Muscle layer of duodenum (tissue), 2 donors: ENCODE data around the gene COL5A2.

Source experiments
- H3K27ac ChIP-seq: one replicate; pipeline ENCODE4 v1.7.0; 2013; ENCODE audit warnings: mild to moderate bottlenecking, low read length
- H3K27me3 ChIP-seq: one replicate; pipeline ENCODE4 v1.7.0; 2013; ENCODE audit warnings: low read depth, mild to moderate bottlenecking, control low read depth, low read length
- H3K36me3 ChIP-seq, 2 donors: one replicate each; pipeline ENCODE4 v1.7.0; 2013; ENCODE audit warnings: low read length in 2 of 2, control low read depth in 1 of 2, mild to moderate bottlenecking in 1 of 2; ENCODE audit not compliant: insufficient read depth in 2 of 2, control insufficient read depth in 1 of 2
- H3K4me1 ChIP-seq, 2 donors: one replicate each; pipeline ENCODE4 v1.7.0; 2013; ENCODE audit warnings: low read length in 2 of 2, mild to moderate bottlenecking in 2 of 2, control low read depth in 1 of 2, moderate library complexity in 1 of 2; ENCODE audit not compliant: insufficient read depth in 2 of 2, control insufficient read depth in 1 of 2
- H3K4me3 ChIP-seq, 2 donors: one replicate each; pipeline ENCODE4 v1.7.0; 2013; ENCODE audit warnings: low read length in 2 of 2, low read depth in 1 of 2, mild to moderate bottlenecking in 1 of 2
- H3K9me3 ChIP-seq, 2 donors: one replicate each; pipeline ENCODE4 v1.7.0; 2013; ENCODE audit warnings: low read length in 2 of 2, control low read depth in 1 of 2, mild to moderate bottlenecking in 1 of 2; ENCODE audit not compliant: control insufficient read depth in 1 of 2
- donor health status: healthy.

The COL5A2 gene

GRCh38 chr2:189144700-189145211 is 34.8 kb downstream of the COL5A2 start:
- Histone ChIP-seq H3K9me3 (no peaks in the 10 kb centered on the region), H3K4me3 (no peak overlapping the region), H3K36me3 (no peaks in the 10 kb centered on the region), H3K27me3 (no peaks in the 10 kb centered on the region), H3K27ac (no peak overlapping the region), H3K4me1 (peaks cover 0 to 13% of the 10 kb centered on the region in 2 donors)

DNA sequence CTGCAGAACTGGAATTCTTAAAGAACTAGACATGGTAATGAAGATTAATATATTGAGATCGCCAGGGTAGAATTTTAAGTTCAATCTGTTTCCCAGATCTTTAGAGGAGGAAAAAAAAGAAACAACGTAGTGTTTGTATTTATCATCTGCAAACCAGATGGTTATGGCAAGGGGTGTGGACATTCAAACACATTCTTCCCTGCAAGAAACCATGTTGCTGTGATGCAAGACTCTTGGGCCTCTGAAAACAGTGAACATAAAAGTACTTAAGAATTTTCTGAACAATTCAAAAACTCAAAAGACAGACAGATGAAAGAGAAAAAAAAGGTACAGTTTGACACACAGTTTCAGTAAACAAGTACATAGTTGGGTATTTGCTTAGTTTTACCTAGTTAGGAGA is 35.6 kb downstream of the COL5A2 start:
- Histone ChIP-seq H3K9me3 (no peaks in the 10 kb centered on the region), H3K36me3 (no peaks in the 10 kb centered on the region), H3K27me3 (no peaks in the 10 kb centered on the region), H3K4me1 (peaks cover 0 to 13% of the 10 kb centered on the region in 2 donors), H3K27ac (peak overlapping the region; percentile 25), H3K4me3 (no peak overlapping the region)

GRCh38 chr2:189142893-189143759 is 36.4 kb downstream of the COL5A2 start:
- no peaks in the 10 kb centered on the region for H3K9me3 ChIP-seq
- H3K27ac ChIP-seq, result peak overlapping the region; percentile 25
- no peak overlapping the region for H3K4me3 ChIP-seq
- H3K36me3 ChIP-seq, result no peaks in the 10 kb centered on the region
- peaks cover 0 to 13% of the 10 kb centered on the region in 2 donors for H3K4me1 ChIP-seq
- no peaks in the 10 kb centered on the region for H3K27me3 ChIP-seq

DNA sequence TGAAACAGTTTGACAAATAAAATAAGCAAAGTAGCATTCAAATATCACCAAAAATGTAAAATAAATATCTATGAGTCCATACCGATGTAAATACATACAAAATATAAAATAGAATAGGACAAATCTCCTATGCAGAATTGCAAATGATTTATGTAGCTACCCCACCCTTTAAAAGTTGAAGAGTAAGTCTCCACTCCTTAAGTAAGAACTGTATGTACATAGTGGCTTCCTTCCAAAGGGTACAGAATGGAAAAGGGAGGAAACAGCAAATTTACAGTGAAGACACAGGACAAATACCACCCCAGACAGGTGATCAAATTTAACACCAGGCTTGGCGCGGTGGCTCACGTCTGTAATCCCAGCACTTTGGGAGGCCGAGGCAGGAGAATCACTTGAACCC is 40.8 kb downstream of the COL5A2 start:
- no peaks in the 10 kb centered on the region for H3K9me3 ChIP-seq
- H3K27ac ChIP-seq, result no peak overlapping the region
- peaks cover 0 to 18% of the 10 kb centered on the region in 2 donors for H3K4me1 ChIP-seq
- H3K36me3 ChIP-seq, result no peaks in the 10 kb centered on the region
- no peaks in the 10 kb centered on the region for H3K27me3 ChIP-seq
- H3K4me3 ChIP-seq, result no peak overlapping the region

DNA sequence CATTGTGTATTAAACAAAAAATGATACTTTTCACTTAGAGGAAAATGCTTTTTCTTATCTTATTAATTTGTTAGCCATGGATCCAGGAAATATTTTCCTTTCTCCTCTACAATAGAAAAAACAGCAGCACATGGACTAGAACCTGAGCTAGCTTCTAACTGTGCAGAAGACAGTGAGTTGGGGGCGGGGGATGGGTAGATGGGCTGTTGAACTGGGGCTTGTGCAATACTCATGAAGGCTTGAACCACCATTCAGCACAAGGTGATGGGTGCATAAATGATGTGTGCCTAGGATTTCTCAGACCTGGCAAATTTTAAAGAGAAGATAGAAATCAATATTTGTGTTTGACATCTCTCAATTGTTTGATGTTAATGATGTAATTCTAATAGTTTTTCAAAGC is 42.0 kb downstream of the COL5A2 start:
- Histone ChIP-seq H3K4me3 (no peak overlapping the region), H3K36me3 (no peaks in the 10 kb centered on the region), H3K9me3 (no peaks in the 10 kb centered on the region), H3K27ac (no peak overlapping the region), H3K4me1 (peaks cover 0 to 14% of the 10 kb centered on the region in 2 donors), H3K27me3 (no peaks in the 10 kb centered on the region)

GRCh38 chr2:189134485-189134884 is 45.1 kb downstream of the COL5A2 start:
- Histone ChIP-seq H3K9me3 (no peaks in the 10 kb centered on the region), H3K4me1 (peaks cover 0 to 14% of the 10 kb centered on the region in 2 donors), H3K4me3 (no peak overlapping the region), H3K36me3 (peaks cover 0 to 5% of the 10 kb centered on the region in 2 donors), H3K27ac (no peak overlapping the region), H3K27me3 (no peaks in the 10 kb centered on the region)

GRCh38 chr2:189131991-189132390 is 47.6 kb downstream of the COL5A2 start:
- Histone ChIP-seq H3K27me3 (no peaks in the 10 kb centered on the region), H3K9me3 (no peaks in the 10 kb centered on the region), H3K4me1 (peaks cover 0 to 7% of the 10 kb centered on the region in 2 donors), H3K4me3 (no peak overlapping the region), H3K27ac (no peak overlapping the region), H3K36me3 (peaks cover 0 to 5% of the 10 kb centered on the region in 2 donors)

- Histone ChIP-seq H3K4me1 (no peaks in the 10 kb centered on the region), H3K27ac (no peak overlapping the region), H3K9me3 (no peaks in the 10 kb centered on the region)
Observed at GRCh38 chr2:189129971-189130370, 49.6 kb downstream of the COL5A2 start.

GRCh38 chr2:189128970-189129369 is 50.6 kb downstream of the COL5A2 start:
- Histone ChIP-seq H3K27ac (no peak overlapping the region), H3K27me3 (no peaks in the 10 kb centered on the region), H3K9me3 (no peaks in the 10 kb centered on the region), H3K36me3 (peaks cover 0 to 5% of the 10 kb centered on the region in 2 donors), H3K4me3 (no peak overlapping the region), H3K4me1 (no peaks in the 10 kb centered on the region)

More at GRCh38 chr2:189129971-189130370, 49.6 kb downstream of the COL5A2 start:
- H3K27me3 ChIP-seq, result no peaks in the 10 kb centered on the region
- peaks cover 0 to 5% of the 10 kb centered on the region in 2 donors for H3K36me3 ChIP-seq
- H3K4me3 ChIP-seq, result no peak overlapping the region

- Histone ChIP-seq H3K36me3 (peaks cover 0 to 5% of the 10 kb centered on the region in 2 donors), H3K4me3 (no peak overlapping the region), H3K27ac (no peak overlapping the region)
Observed at GRCh38 chr2:189127756-189128155, 51.8 kb downstream of the COL5A2 start.

DNA sequence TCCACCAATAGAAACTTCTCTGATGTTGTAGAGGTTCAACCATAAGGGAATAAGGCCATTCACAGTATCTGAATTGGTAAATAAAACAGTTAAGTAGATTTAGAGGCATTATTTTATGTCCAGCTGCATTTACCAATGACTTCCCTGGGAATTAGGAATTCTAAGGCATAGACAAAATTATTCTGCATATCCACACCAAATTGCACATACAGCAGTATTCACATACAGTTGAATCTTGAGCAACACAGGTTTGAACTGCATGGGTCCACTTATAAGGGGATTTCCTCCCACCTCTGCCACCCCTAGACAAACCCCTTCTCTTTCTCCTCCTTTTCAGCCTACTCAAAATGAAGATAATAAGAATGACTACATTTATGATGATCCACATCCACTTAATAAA is 54.4 kb downstream of the COL5A2 start:
- Histone ChIP-seq H3K4me3 (no peak overlapping the region), H3K27ac (no peak overlapping the region), H3K9me3 (no peaks in the 10 kb centered on the region), H3K27me3 (no peaks in the 10 kb centered on the region), H3K4me1 (no peaks in the 10 kb centered on the region), H3K36me3 (peaks cover 0 to 3% of the 10 kb centered on the region in 2 donors)

More at GRCh38 chr2:189127756-189128155, 51.8 kb downstream of the COL5A2 start:
- H3K4me1 ChIP-seq, result no peaks in the 10 kb centered on the region
- H3K9me3 ChIP-seq, result no peaks in the 10 kb centered on the region
- no peaks in the 10 kb centered on the region for H3K27me3 ChIP-seq
